Breast epithelium (tissue), 3 donors: ENCODE data around the gene TMEFF2.

Experiments used
- POLR2A ChIP-seq: fragments of 450-650 bp; IDR thresholded peaks from one replicate; pipeline ENCODE4 v1.6.1; 2016; ENCODE audit warnings: antibody characterized with exemption, mild to moderate bottlenecking, moderate library complexity
- POLR2AphosphoS5 ChIP-seq, 3 donors: sonication (generic); formaldehyde crosslinking; IDR thresholded peaks; one replicate each; pipeline ENCODE4 v1.6.1; 2017; ENCODE audit warnings: antibody characterized with exemption in 3 of 3
- TF ChIP-seq, protein P1 (sequence below), 3 donors: fragments of 450-650 bp; IDR thresholded peaks; one replicate each; pipeline ENCODE4 v1.5.1; 2016 to 2017; ENCODE audit warnings: antibody characterized with exemption in 3 of 3, mild to moderate bottlenecking in 3 of 3, moderate library complexity in 3 of 3

GRCh38 chr2:191983186-191983585 lies 211.5 kb downstream of the TMEFF2 start:
- no peak for TF ChIP-seq POLR2AphosphoS5 (IDR thresholded peaks at IDR 0.05)
- TF ChIP-seq, protein P1, sequence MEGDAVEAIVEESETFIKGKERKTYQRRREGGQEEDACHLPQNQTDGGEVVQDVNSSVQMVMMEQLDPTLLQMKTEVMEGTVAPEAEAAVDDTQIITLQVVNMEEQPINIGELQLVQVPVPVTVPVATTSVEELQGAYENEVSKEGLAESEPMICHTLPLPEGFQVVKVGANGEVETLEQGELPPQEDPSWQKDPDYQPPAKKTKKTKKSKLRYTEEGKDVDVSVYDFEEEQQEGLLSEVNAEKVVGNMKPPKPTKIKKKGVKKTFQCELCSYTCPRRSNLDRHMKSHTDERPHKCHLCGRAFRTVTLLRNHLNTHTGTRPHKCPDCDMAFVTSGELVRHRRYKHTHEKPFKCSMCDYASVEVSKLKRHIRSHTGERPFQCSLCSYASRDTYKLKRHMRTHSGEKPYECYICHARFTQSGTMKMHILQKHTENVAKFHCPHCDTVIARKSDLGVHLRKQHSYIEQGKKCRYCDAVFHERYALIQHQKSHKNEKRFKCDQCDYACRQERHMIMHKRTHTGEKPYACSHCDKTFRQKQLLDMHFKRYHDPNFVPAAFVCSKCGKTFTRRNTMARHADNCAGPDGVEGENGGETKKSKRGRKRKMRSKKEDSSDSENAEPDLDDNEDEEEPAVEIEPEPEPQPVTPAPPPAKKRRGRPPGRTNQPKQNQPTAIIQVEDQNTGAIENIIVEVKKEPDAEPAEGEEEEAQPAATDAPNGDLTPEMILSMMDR (IDR thresholded peaks at IDR 0.05) = no peak
- no peak for TF ChIP-seq POLR2A
